GM18499 (cell line): ENCODE measurements around the gene PARD6A.

Experiments
- ATAC-seq: cut with Tn5 transposase; IDR thresholded peaks from one replicate; pipeline ENCODE4 v1.9.1; 2021; ENCODE audit warnings: moderate number of reproducible peaks; ENCODE audit not compliant: insufficient read depth, unreplicated experiment

The PARD6A gene

GRCh38 chr16:67666032-67666551 is 5.3 kb downstream of the PARD6A start:
- ATAC-seq = no peak

GRCh38 chr16:67666559-67667452 is 6.0 kb downstream of the PARD6A start, which contains the start of the genes C16orf86 and ENKD1:
Gene C16orf86, plus strand, starts transcription at chr16:67666814. Its CDS starts 157 bp downstream, at chr16:67666971.
Gene ENKD1, minus strand, starts transcription at chr16:67666750. Its CDS starts 308 bp downstream, at chr16:67666442.
- ATAC-seq = no peak

DNA sequence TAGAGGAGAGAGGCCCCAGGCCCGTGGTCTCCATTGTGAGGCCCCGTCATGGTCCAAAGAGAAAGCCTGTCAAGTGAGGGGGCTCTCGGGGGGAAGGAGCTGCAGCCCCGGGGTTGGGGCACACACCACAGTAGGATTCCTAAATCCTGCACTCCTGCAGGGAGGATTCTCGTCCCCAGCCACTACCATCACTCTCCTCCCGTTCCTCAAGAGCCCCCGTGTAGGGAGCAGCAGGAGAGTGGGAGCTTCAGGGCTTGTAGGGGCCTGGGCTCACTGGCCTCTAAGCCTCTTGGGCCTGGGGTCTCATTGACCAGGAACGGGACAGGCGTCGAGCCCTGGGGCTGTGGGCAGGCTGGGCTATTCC is 6.7 kb downstream of the PARD6A start:
- ATAC-seq = no peak

DNA sequence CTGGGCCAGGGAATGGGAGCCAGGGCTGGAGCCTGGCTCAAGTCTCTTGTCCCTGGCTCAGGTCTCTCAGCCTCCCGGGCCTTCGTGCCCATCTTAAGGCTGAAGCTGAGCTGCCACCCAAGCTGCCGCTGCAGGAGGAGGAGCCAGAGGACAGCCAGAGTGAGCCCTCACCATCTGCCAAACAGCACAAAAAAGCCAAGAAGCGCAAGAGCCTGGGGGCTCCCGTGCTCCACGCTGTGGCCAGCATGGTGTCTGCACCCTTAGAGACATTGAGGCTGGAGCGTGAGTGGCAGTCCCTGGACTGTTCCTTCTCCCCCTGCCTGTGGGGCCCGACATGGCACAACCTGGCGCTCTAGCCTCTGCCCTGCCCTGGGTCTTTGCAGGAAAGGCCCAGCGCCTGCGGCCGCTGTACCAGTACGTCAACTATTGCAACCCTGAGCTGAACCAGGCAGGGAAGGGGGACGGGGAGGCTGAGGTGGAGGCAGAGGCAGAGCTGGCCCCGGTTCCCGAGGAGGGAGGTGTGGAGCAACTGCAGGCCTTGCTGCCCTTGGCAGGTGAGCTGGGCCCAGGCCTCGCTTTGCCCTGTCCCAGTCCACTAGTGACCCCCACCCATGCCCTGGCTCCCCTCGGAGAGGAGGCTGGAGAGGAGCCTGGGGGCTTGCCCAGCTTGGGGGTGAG is 7.2 kb downstream of the PARD6A start:
- no peak for ATAC-seq

DNA sequence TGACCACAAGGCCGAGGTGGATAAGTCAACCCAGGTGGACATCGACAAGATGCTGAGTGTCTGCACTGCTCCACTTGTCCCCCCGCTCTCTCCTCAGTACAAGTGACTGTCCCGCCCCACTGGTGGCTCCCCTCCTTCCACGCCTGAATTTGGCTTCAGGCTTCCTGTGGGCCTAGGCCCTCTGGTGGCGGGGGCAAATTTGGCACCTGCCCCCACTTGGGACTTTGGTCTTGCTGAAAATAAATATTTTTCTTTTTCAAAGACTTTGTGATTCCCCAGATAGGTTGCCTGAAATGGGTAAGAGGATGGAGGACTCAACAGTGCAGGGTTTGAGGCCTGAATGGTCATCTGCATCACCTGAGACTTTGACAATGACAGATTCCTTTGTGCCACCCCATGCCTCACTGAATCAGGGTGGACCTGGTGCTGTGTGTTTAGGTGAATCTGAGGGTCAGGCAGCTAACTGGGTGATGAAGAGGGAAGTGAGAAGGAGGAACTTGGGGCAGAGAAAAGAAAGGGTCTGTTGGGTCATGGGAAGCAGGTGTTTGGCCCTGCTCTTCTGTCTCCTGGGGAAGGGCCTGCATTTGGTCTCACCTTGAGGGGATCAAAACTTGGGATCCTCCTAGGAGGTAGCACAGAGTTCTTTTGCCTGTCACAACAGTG is 7.9 kb downstream of the PARD6A start:
- ATAC-seq = no peak

DNA sequence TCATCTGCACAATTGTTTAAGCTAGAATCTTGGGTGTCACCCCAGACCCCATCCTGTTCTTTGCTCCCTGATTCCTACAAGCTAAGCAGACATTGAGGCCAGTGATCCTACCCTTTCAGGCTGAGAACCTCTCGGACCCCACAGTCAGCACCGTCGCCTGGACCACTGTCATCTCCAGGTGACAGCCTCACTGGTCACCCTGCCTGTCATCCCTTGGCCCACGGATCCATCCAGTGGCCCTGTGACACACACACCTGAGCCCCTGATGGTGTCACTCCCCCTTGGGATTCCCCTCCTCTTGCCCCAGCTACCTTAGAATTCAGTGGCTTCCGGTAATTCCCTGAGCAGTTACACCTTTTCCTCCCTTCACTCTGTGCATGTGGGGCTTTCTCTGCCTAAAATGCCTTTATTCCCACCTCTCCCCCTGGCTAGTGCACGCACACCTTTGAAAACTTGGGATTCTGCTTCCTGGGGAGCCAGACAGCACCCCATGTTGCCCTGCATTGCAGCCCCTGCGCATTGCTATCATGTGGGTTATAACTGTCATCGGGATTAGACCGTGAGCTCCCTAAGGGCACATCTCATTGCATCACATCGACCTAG is 8.8 kb downstream of the PARD6A start:
- ATAC-seq = no peak

GRCh38 chr16:67672306-67672705 is 11.5 kb downstream of the PARD6A start:
- ATAC-seq = no peak

DNA sequence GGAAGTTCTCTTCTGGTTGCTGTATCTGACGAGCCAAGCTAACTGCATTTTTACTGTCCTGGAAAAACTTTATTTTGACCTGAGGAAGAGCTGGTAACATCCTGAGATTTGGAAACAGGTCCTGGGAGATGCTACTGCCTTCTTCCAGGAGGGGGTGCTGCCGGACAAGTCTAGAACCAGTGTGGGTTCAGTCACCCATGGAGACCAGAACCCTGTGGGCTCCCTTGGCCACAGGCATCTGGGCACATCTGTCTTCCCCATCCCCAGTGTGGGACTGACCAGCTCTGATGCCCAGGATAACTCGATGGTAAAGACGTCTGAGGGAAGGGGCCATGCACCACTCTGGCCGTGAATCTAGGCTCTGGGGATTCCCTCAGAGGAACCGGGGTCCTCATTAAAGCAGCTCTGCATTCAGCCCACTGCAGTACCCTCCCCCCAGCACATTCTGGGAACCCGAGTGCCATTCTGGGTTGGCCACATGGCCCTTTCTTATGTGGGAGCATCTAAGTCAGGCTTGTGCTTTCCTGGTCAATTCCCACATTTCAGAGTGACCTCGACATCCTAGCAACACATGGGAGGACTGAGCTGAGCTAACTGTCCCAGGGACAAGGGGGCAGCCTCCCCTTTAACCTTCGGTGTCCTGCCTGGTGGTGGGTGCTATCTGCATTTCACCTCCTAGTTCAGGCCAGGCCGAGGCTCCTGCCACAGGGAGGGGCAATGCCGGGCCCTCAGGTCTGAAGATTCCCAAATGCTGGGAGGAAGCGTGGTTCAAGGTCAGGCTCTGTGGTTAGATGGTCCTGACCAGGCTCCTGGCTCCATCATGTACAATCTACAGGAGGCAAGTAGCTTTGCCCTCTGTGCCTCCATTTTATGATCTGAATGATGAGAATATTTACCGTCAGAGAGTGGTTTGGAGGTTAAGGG is 12.2 kb downstream of the PARD6A start:
- no peak for ATAC-seq

DNA sequence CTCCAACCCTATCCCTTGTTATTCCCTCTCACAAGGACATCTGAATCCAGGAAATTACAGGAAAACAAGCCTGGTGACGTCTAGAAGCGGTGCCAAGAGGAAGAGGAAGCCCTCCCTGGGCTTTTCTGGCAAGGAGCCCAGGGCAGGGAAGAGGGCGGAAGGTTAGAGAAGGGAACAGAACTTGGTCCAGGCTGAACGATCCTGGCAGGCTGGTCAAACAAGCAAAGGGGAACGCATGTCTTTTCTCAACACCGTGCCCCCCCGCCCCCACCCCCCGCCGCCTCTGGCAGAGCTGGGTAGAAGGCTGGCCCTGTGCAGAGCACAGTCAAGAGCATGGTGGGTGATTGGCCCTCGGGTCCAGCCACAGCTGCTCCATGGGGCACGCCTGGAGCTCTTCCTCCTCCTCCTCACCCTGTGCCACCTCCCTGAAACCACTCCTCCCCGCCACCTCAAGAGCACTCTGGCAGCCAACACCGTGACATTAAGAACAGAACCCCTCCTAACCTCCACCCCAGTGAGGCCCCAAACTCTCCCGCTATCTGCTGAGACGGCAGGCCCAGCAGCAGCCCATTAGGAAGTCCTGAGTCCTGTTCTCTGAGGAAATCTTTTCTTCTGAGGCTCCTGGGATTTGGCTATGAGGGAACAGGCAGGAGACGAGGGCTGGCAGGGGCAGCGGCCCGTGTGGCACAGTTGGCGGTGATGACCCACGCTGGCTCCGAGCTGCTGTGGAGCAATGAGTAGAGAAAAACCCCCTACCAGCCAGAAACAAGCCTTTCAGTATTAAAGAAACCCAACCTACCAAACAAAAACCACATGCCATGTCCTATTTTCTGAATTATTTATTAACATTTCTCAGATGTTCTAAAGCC is 13.2 kb downstream of the PARD6A start:
- no peak for ATAC-seq

DNA sequence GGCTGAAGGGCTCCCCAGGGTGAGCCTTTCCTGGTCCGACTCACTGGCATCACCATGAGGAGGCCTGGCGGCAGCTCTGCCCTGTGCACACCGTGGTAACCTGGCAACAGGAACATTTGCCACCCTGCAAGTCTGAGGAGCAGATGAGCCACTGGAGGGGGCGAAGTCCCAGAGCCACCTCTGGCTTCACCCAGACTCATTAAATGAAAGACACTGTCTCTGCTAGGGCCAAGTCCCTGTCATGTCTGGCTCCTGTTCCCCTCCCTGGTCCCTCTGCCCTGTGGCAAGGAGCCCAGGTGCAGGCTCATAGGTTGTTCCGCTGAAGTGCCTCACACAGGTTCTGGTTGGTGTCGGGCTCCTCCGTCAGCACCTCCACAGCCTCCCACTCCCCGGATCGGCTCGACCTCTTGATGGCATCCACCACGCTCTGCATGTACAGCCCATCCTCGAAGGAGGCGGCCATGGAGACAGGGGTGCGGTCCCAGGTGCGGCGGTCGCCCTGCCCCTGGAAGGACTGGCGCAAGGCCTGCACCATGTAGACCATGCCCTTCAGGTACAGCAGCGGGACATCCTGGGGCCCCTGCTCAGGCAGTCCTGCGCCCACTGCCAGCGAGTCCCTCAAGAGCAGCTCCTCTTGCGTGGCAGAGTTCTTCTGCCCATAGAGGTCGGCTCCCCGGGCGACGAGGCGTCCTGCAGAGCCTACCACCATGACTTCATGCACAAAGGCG is 14.3 kb downstream of the PARD6A start:
- ATAC-seq = no peak

- no peak for ATAC-seq
Measured at GRCh38 chr16:67675579-67675935, 14.8 kb downstream of the PARD6A start.

GRCh38 chr16:67675999-67676398 is 15.2 kb downstream of the PARD6A start:
- no peak for ATAC-seq

GRCh38 chr16:67676516-67676915 is 15.8 kb downstream of the PARD6A start:
- no peak for ATAC-seq

DNA sequence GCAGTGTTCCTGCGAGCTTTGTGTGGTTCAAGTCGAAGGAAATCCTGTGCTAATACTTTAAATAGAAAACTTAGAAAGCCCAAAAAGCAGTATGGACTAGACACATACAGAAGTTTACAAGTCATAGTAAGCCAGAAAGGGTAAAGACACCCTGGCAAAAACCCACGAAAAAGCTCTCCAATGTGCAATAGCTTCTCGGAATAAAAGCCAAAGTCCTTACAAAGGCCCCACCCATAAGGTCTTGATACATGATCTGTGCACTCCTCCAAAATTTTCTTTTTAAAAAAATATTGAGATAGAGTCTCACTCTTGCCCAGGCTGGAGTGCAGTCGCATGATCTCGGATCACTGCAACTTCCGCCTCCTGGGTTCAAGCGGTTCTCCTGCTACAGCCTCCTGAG is 16.2 kb downstream of the PARD6A start:
- no peak for ATAC-seq

DNA sequence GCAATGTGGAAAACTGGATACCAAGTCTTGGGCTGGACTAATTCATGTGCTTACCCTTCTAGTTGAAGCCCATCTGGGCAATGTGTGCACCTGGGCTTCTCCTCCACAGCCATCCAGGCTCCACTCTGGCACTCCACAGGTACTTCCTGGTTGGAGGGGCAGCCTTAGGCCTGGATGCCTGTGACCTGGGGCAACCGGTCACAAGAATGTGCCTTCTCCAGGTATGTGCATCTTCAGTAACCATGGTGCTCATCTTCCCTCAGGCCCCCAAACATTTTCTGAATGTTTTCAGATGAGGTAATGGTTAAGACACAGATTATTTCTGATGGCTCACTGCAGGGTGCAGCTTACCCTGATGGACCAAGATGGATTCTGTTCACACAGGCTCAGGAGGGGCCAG is 17.0 kb downstream of the PARD6A start:
- no peak for ATAC-seq

GRCh38 chr16:67678354-67679023 is 17.7 kb downstream of the PARD6A start:
- no peak for ATAC-seq
